HEK293 (cell line): Measurements from ENCODE around the gene NPTXR.
A peak's percentile ranks its signal among the peaks of the same experiment; 100 is the strongest.

Source experiments
- CTCF ChIA-PET: fragments of 350-600 bp; formaldehyde crosslinking; extraction: SDS; loops from one replicate; lab custom pipeline; 2021; ENCODE audit warnings: antibody characterized with exemption; lab: Yijun Ruan, JAX
- POLR2A ChIA-PET: fragments of 300-600 bp; formaldehyde crosslinking; extraction: SDS; loops from one replicate; lab custom pipeline; 2020; ENCODE audit warnings: antibody characterized with exemption, inconsistent platforms; lab: Yijun Ruan, JAX
- H3K27ac ChIP-seq: fragments of 200-500 bp; sonication (Bioruptor generic); 2 replicates; pipeline ENCODE4 v1.5.1; 2014; ENCODE audit warnings: low read depth, low read length, control low read depth, inconsistent platforms; ENCODE audit errors: extremely low read depth
- H3K36me3 ChIP-seq, 2 experiments: fragments of 200-500 bp in 1 of 2; sonication (Bioruptor generic) in 1 of 2; 1 replicate in 1 of 2; 2 replicates in 1 of 2; pipeline ENCODE4 v1.5.1; 2014 to 2017; ENCODE audit warnings: inconsistent platforms in 2 of 2, low read length in 2 of 2; ENCODE audit not compliant: control insufficient read depth in 2 of 2, insufficient read depth in 1 of 2
- H3K4me1 ChIP-seq: fragments of 200-500 bp; sonication (Bioruptor generic); 2 replicates; pipeline ENCODE4 v1.5.1; 2014; ENCODE audit warnings: mild to moderate bottlenecking, low read length, inconsistent platforms; ENCODE audit not compliant: control insufficient read depth, insufficient read depth
- H3K4me3 ChIP-seq: 2 replicates; pipeline ENCODE4 v1.5.1; 2011; ENCODE audit warnings: low read depth, mild to moderate bottlenecking, control low read depth, low read length, moderate library complexity
- H3K9me3 ChIP-seq: fragments of 200-500 bp; sonication (Bioruptor generic); 2 replicates; pipeline ENCODE4 v1.5.1; 2014; ENCODE audit warnings: low read depth, low read length, inconsistent platforms; ENCODE audit not compliant: control insufficient read depth, insufficient read depth
- EGR2 ChIP-seq: fragments of 450-650 bp; formaldehyde crosslinking; IDR thresholded peaks from 2 replicates; pipeline ENCODE4 v1.5.1; 2016; ENCODE audit warnings: low read depth, missing biosample characterization, missing genetic modification characterization
- GLI2 ChIP-seq: fragments of 450-650 bp; formaldehyde crosslinking; IDR thresholded peaks from 2 replicates; pipeline ENCODE4; 2017; ENCODE audit warnings: missing biosample characterization, missing genetic modification characterization, low read depth, borderline replicate concordance
- IKZF3 ChIP-seq: fragments of 450-650 bp; IDR thresholded peaks from 2 replicates; pipeline ENCODE4 v1.5.0; 2018; ENCODE audit warnings: missing biosample characterization, mild to moderate bottlenecking, missing genetic modification characterization, moderate library complexity
- KLF17 ChIP-seq: fragments of 450-650 bp; formaldehyde crosslinking; IDR thresholded peaks from 2 replicates; pipeline ENCODE4 v1.5.1; 2016; ENCODE audit warnings: missing biosample characterization, missing genetic modification characterization
- OVOL3 ChIP-seq: fragments of 450-650 bp; formaldehyde crosslinking; IDR thresholded peaks from 2 replicates; pipeline ENCODE4 v1.5.1; 2016; ENCODE audit warnings: missing biosample characterization, missing genetic modification characterization
- PRDM1 ChIP-seq: fragments of 450-650 bp; formaldehyde crosslinking; IDR thresholded peaks from 2 replicates; pipeline ENCODE4; 2016; ENCODE audit warnings: missing biosample characterization, missing genetic modification characterization
- PRDM10 ChIP-seq: fragments of 450-650 bp; formaldehyde crosslinking; IDR thresholded peaks from 2 replicates; pipeline ENCODE4 v1.5.1; 2016; ENCODE audit warnings: missing biosample characterization, missing genetic modification characterization
- TRIM28 ChIP-seq: IDR thresholded peaks from 2 replicates; pipeline ENCODE4 v1.6.1; 2011; ENCODE audit warnings: low read length, control low read depth, borderline replicate concordance
- WT1 ChIP-seq: fragments of 450-650 bp; formaldehyde crosslinking; IDR thresholded peaks from 2 replicates; pipeline ENCODE4 v1.5.1; 2016; ENCODE audit warnings: missing biosample characterization, missing genetic modification characterization
- ZBTB8A ChIP-seq: fragments of 450-650 bp; formaldehyde crosslinking; IDR thresholded peaks from 2 replicates; pipeline ENCODE4 v1.5.1; 2016; ENCODE audit warnings: missing biosample characterization, missing genetic modification characterization
- ZEB2 ChIP-seq: fragments of 450-650 bp; formaldehyde crosslinking; IDR thresholded peaks from 2 replicates; pipeline ENCODE4 v1.5.1; 2016; ENCODE audit warnings: missing biosample characterization, missing genetic modification characterization
- ZFHX2 ChIP-seq: fragments of 450-650 bp; formaldehyde crosslinking; conservative IDR thresholded peaks from 2 replicates; pipeline ENCODE4 v1.5.1; 2016; ENCODE audit warnings: missing biosample characterization, missing genetic modification characterization
- ZNF514 ChIP-seq: fragments of 450-650 bp; formaldehyde crosslinking; IDR thresholded peaks from 2 replicates; pipeline ENCODE4 v1.5.1; 2016; ENCODE audit warnings: missing biosample characterization, missing genetic modification characterization
- ZNF544 ChIP-seq: fragments of 450-650 bp; formaldehyde crosslinking; IDR thresholded peaks from 2 replicates; pipeline ENCODE4 v1.5.0; 2017; ENCODE audit warnings: missing biosample characterization, missing genetic modification characterization
- ZNF623 ChIP-seq: fragments of 450-650 bp; formaldehyde crosslinking; IDR thresholded peaks from 2 replicates; pipeline ENCODE4 v1.5.1; 2016; ENCODE audit warnings: missing biosample characterization, missing genetic modification characterization
- ZNF670 ChIP-seq: fragments of 450-650 bp; formaldehyde crosslinking; IDR thresholded peaks from 2 replicates; pipeline ENCODE4 v1.5.1; 2016; ENCODE audit warnings: missing biosample characterization, missing genetic modification characterization, low read depth

NPTXR gene

GRCh38 chr22:38781033-38781432 lies 62.8 kb downstream of the NPTXR start:
- POLR2A ChIA-PET: interaction anchor here (1.7 kb wide), 1 partner anchor 24 kb away, joined by 4 read pairs; no protein-coding TSS in a partner anchor
- TF ChIP-seq OVOL3 (tag by site-specific recombination): no peak
- TF ChIP-seq GLI2 (tag by site-specific recombination): no peak
- TF ChIP-seq TRIM28: no peak
- no peak for TF ChIP-seq WT1 (tag by site-specific recombination)
- TF ChIP-seq KLF17 (tag by site-specific recombination): no peak
- no peaks in the 10 kb centered on the region for H3K4me1 ChIP-seq
- peaks cover 0 to 27% of the 10 kb centered on the region in 2 experiments; a peak in 1 of 3 replicates for H3K36me3 ChIP-seq
- no peaks in the 10 kb centered on the region for H3K9me3 ChIP-seq
- no peak overlapping the region for H3K27ac ChIP-seq
- CTCF ChIA-PET: interaction anchor here (0.7 to 6.5 kb wide), 4 partner anchors 13 to 1568 kb away, joined by 3 to 43 read pairs (median 6); no protein-coding TSS in a partner anchor
- no peak overlapping the region for H3K4me3 ChIP-seq

GRCh38 chr22:38777087-38777671 lies 66.6 kb downstream of the NPTXR start:
- Histone ChIP-seq H3K27ac (no peak overlapping the region), H3K4me3 (no peak overlapping the region), H3K36me3 (peaks cover 0 to 23% of the 10 kb centered on the region in 2 experiments; a peak in 1 of 3 replicates), H3K9me3 (no peaks in the 10 kb centered on the region)
- ChIA-PET CTCF (interaction anchor here (0.7 to 3.6 kb wide), 3 partner anchors 9 to 51 kb away, joined by 3 to 25 read pairs (median 23); no protein-coding TSS in a partner anchor), POLR2A (no interaction called here)
- no peak for TF ChIP-seq IKZF3 (tag by site-specific recombination)
- TF ChIP-seq EGR2 (tag by site-specific recombination): peak; percentile 87
- TF ChIP-seq ZNF623 (tag by site-specific recombination): no peak
- peak; percentile 72 for TF ChIP-seq ZFHX2 (tag by site-specific recombination)
- TF ChIP-seq ZNF544 (tag by site-specific recombination): no peak
- no peak for TF ChIP-seq ZNF514 (tag by site-specific recombination)
- no peak for TF ChIP-seq ZNF670
- TF ChIP-seq, all 188 proteins: peak for 2
- no peaks in the 10 kb centered on the region for H3K4me1 ChIP-seq

- TF ChIP-seq PRDM10 (tag by site-specific recombination): peak; percentile 39
- TF ChIP-seq PRDM1 (tag by site-specific recombination): 0 out of 2 replicates have a peak, but pooled peaks have one; percentile 17
- no peak for TF ChIP-seq ZBTB8A
- no peak for TF ChIP-seq ZEB2 (tag by site-specific recombination)
- TF ChIP-seq, all 188 proteins: peak for 2
- Histone ChIP-seq H3K36me3 (peaks cover 0 to 18% of the 10 kb centered on the region in 2 experiments; a peak in 1 of 3 replicates), H3K9me3 (no peaks in the 10 kb centered on the region), H3K27ac (no peak overlapping the region), H3K4me1 (no peaks in the 10 kb centered on the region), H3K4me3 (no peak overlapping the region)
- CTCF ChIA-PET: interaction anchor here (1.2 to 3.6 kb wide), 2 partner anchors 10 to 93 kb away, joined by 3 to 23 read pairs; no protein-coding TSS in a partner anchor
- POLR2A ChIA-PET: no interaction called here
Measured at GRCh38 chr22:38776086-38776485, 67.7 kb downstream of the NPTXR start.
